A549 (cell line): ENCODE measurements around the gene SPARC.

Source experiments
- HDAC2 ChIP-seq: fragments of 200-600 bp; sonication (generic); IDR thresholded peaks from 2 replicates; pipeline ENCODE4 v1.6.1; 2016
- MYC ChIP-seq: IDR thresholded peaks from 2 replicates; pipeline ENCODE4 v1.6.1; 2012; ENCODE audit warnings: mild to moderate bottlenecking, inconsistent platforms, low read length, improper control_type of control experiment, borderline replicate concordance
- POLR2A ChIP-seq: IDR thresholded peaks from 2 replicates; pipeline ENCODE4 v1.6.1; 2012; ENCODE audit warnings: mild to moderate bottlenecking, low read length
- RFX5 ChIP-seq: fragments of 450-650 bp; IDR thresholded peaks from 2 replicates; pipeline ENCODE4 v1.7.1; 2014; ENCODE audit warnings: antibody characterized with exemption, mild to moderate bottlenecking, moderate library complexity
- RNF2 ChIP-seq: fragments of 200-600 bp; sonication (generic); IDR thresholded peaks from 2 replicates; pipeline ENCODE4 v1.6.1; 2016; ENCODE audit warnings: low read depth, mild to moderate bottlenecking, antibody characterized with exemption, moderate library complexity, borderline replicate concordance
- TF ChIP-seq, protein P1 (sequence below): fragments of >200 bp; sonication (Bioruptor Twin); formaldehyde crosslinking; IDR thresholded peaks from 3 replicates; pipeline ENCODE4 v1.5.1; 2016

DNA sequence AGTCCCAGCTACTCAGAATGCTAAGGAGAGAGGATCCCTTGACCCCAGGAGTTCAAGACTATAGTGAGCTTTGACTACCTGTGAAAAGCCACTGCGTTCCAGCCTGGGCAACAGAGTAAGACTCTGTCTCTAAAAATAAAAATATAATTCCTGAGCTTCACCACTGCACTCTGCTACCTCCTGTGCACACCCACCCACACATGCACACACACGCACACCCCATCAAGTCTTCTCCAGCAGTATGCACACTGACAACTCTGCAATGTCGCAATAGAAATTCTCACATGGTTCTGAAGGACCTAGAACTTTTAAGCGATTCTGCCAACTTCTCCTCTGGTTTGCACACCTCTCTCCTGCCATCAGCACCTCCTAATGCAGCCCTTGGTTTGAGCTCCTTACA is 48.1 kb downstream of the SPARC start:
- no peak for TF ChIP-seq RFX5
- no peak for TF ChIP-seq RNF2
- no peak for TF ChIP-seq HDAC2
- TF ChIP-seq MYC, result no peak
- TF ChIP-seq, protein P1, sequence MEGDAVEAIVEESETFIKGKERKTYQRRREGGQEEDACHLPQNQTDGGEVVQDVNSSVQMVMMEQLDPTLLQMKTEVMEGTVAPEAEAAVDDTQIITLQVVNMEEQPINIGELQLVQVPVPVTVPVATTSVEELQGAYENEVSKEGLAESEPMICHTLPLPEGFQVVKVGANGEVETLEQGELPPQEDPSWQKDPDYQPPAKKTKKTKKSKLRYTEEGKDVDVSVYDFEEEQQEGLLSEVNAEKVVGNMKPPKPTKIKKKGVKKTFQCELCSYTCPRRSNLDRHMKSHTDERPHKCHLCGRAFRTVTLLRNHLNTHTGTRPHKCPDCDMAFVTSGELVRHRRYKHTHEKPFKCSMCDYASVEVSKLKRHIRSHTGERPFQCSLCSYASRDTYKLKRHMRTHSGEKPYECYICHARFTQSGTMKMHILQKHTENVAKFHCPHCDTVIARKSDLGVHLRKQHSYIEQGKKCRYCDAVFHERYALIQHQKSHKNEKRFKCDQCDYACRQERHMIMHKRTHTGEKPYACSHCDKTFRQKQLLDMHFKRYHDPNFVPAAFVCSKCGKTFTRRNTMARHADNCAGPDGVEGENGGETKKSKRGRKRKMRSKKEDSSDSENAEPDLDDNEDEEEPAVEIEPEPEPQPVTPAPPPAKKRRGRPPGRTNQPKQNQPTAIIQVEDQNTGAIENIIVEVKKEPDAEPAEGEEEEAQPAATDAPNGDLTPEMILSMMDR, result no peak
- no peak for TF ChIP-seq POLR2A
